NCI-H146 treated with DMSO at 0.1 percent for 48 hours (cell line): Measurements from ENCODE around the gene RHOBTB3.
"Not testable (repeated sequence)": the region's sequence is repeated elsewhere in the genome, so short reads cannot be mapped to it uniquely, and the experiment has no call there.

ENCODE experiments used
- DNase-seq: peaks from one replicate; lab custom pipeline; 2025; ENCODE audit not compliant: unreplicated experiment; lab: John Stamatoyannopoulos, UW

The RHOBTB3 gene

GRCh38 chr5:95713246-95713645, 17.9 kb upstream of the RHOBTB3 start:
- not testable (repeated sequence) for DNase-seq

- DNase-seq, result no peak
Observed at GRCh38 chr5:95713960-95714710, 17.0 kb upstream of the RHOBTB3 start.

- DNase-seq, result no peak
Observed at GRCh38 chr5:95715799-95716461, 15.2 kb upstream of the RHOBTB3 start.

- DNase-seq, result no peak
Observed at GRCh38 chr5:95717439-95717838, 13.7 kb upstream of the RHOBTB3 start.

- DNase-seq, result no peak
Observed at GRCh38 chr5:95718203-95718602, 12.9 kb upstream of the RHOBTB3 start.

GRCh38 chr5:95718738-95719137, 12.4 kb upstream of the RHOBTB3 start:
- DNase-seq, result no peak

- no peak for DNase-seq
Observed at GRCh38 chr5:95720094-95720786, 10.9 kb upstream of the RHOBTB3 start.

GRCh38 chr5:95721582-95722295, 9.4 kb upstream of the RHOBTB3 start:
- no peak for DNase-seq

GRCh38 chr5:95723632-95724369, 7.3 kb upstream of the RHOBTB3 start:
- no peak for DNase-seq

GRCh38 chr5:95725071-95725820, 5.9 kb upstream of the RHOBTB3 start:
- no peak for DNase-seq

- DNase-seq, result no peak
Observed at GRCh38 chr5:95725937-95726810, 5.0 kb upstream of the RHOBTB3 start.

- DNase-seq, result no peak
Observed at GRCh38 chr5:95726811-95727763, 4.0 kb upstream of the RHOBTB3 start.

- DNase-seq, result peak; percentile 77
Observed at GRCh38 chr5:95727764-95728191, 3.4 kb upstream of the RHOBTB3 start.

- DNase-seq, result no peak
Observed at GRCh38 chr5:95728494-95729114, 2.5 kb upstream of the RHOBTB3 start.

- DNase-seq, result no peak
Observed at GRCh38 chr5:95729115-95730010, 1.8 kb upstream of the RHOBTB3 start.

GRCh38 chr5:95730011-95730700, 980 bp upstream of the RHOBTB3 start:
- no peak for DNase-seq
